ENCODE results near the gene GPR149.

Gene GPR149

DNA sequence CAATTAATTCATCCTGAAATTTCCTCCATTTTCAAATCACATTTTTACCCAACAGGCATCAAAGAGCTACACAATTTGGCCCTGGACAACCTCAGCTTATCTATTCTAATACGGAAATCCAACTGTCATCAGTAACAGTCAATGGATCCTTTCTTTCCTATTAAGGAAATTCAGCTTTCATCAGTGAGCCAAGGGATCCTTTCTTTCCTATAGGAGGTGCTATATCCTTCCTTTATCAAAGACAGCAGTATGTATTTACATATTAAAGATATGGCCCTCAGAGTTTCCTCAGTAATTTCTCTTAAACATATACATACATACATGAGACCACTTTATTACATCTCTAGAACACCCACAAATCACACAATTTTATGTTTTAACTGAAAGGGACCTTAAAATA, 115.8 kb downstream of the GPR149 start:
- TF ChIP-seq POLR2AphosphoS5 (IDR thresholded peaks at IDR 0.05; ENCODE audit: low read depth, low read length) (no peak), TAF1 (IDR thresholded peaks at IDR 0.05; ENCODE audit: borderline replicate concordance, insufficient read depth, low read length) (no peak), FOXP2 (optimal IDR thresholded peaks at IDR 0.05; ENCODE audit: borderline replicate concordance, extremely low read depth, extremely low read length, insufficient read depth) (no peak), SIN3A (IDR thresholded peaks at IDR 0.05; ENCODE audit: borderline replicate concordance, insufficient read depth, low read length) (no peak)
- TF ChIP-seq, protein P1, sequence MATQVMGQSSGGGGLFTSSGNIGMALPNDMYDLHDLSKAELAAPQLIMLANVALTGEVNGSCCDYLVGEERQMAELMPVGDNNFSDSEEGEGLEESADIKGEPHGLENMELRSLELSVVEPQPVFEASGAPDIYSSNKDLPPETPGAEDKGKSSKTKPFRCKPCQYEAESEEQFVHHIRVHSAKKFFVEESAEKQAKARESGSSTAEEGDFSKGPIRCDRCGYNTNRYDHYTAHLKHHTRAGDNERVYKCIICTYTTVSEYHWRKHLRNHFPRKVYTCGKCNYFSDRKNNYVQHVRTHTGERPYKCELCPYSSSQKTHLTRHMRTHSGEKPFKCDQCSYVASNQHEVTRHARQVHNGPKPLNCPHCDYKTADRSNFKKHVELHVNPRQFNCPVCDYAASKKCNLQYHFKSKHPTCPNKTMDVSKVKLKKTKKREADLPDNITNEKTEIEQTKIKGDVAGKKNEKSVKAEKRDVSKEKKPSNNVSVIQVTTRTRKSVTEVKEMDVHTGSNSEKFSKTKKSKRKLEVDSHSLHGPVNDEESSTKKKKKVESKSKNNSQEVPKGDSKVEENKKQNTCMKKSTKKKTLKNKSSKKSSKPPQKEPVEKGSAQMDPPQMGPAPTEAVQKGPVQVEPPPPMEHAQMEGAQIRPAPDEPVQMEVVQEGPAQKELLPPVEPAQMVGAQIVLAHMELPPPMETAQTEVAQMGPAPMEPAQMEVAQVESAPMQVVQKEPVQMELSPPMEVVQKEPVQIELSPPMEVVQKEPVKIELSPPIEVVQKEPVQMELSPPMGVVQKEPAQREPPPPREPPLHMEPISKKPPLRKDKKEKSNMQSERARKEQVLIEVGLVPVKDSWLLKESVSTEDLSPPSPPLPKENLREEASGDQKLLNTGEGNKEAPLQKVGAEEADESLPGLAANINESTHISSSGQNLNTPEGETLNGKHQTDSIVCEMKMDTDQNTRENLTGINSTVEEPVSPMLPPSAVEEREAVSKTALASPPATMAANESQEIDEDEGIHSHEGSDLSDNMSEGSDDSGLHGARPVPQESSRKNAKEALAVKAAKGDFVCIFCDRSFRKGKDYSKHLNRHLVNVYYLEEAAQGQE (IDR thresholded peaks at IDR 0.05; ENCODE audit: insufficient read depth in 1 of 2, low read depth in 2 of 2, low read length in 2 of 2) = no peak

DNA sequence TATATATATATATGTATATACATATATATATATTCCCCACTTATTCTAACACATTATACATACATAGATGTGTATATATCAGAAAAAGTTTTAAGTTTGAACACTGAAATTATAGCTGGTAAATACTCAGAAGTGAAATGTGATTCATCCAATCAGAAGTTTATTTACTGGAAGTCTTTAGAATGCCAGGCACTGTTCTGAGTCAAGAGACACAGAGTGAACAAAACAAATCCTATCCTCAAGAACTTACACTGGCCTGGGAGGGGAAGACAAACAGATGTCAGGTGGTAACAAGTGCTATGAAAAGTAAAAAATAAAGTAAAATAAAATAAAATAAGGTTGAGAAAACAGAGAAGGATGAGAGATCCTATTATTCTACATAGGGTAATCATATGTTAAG, 119.2 kb downstream of the GPR149 start:
- TF ChIP-seq TAF1 (IDR thresholded peaks at IDR 0.05; ENCODE audit: borderline replicate concordance, insufficient read depth, low read length) (no peak), SIN3A (IDR thresholded peaks at IDR 0.05; ENCODE audit: borderline replicate concordance, insufficient read depth, low read length) (no peak), FOXP2 (optimal IDR thresholded peaks at IDR 0.05; ENCODE audit: borderline replicate concordance, extremely low read depth, extremely low read length, insufficient read depth) (no peak), POLR2AphosphoS5 (IDR thresholded peaks at IDR 0.05; ENCODE audit: low read depth, low read length) (no peak)
- TF ChIP-seq, protein P1 (IDR thresholded peaks at IDR 0.05; ENCODE audit: insufficient read depth in 1 of 2, low read depth in 2 of 2, low read length in 2 of 2) = no peak

DNA sequence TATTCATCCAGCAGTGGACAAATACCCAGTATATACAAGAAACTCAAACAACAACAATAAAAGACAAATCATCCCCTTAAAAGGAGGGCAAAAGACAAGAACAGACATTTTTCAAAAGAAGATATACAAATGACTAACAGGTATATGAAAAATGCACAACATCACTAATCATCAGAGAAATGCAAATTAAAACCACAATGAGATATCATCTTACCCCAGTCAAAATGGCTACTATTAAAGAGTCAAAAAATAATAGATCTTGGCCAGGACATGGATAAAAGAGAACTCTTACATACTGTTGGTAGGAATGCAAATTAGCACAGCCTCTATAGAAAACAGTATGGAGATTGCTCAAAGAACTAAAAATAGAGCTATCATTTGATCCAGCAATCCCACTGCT, 122.6 kb downstream of the GPR149 start:
- TF ChIP-seq, protein P1 (IDR thresholded peaks at IDR 0.05; ENCODE audit: insufficient read depth in 1 of 2, low read depth in 2 of 2, low read length in 2 of 2) = no peak
- TF ChIP-seq TAF1 (IDR thresholded peaks at IDR 0.05; ENCODE audit: borderline replicate concordance, insufficient read depth, low read length) (no peak), FOXP2 (optimal IDR thresholded peaks at IDR 0.05; ENCODE audit: borderline replicate concordance, extremely low read depth, extremely low read length, insufficient read depth) (no peak), SIN3A (IDR thresholded peaks at IDR 0.05; ENCODE audit: borderline replicate concordance, insufficient read depth, low read length) (no peak), POLR2AphosphoS5 (IDR thresholded peaks at IDR 0.05; ENCODE audit: low read depth, low read length) (no peak)

DNA sequence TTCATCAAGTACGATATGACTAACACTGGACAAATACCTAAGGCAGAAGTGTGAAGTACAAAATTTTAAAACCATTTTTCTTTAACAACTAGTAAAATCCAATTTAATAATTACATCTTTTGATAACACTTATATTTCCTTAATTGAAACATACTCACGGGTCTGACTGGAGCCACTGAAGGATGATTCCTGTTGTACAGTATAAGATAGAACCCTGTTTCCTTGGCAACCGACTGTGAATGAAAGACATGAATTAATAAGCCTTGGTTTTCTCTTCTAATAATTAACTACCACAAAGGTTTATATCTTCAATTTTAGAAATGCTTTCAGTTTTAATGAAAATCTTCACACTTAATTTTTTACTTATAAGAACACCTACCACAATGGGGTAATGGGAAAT, 125.1 kb downstream of the GPR149 start:
- TF ChIP-seq POLR2AphosphoS5 (IDR thresholded peaks at IDR 0.05; ENCODE audit: low read depth, low read length) (no peak), FOXP2 (optimal IDR thresholded peaks at IDR 0.05; ENCODE audit: borderline replicate concordance, extremely low read depth, extremely low read length, insufficient read depth) (no peak), TAF1 (IDR thresholded peaks at IDR 0.05; ENCODE audit: borderline replicate concordance, insufficient read depth, low read length) (no peak), SIN3A (IDR thresholded peaks at IDR 0.05; ENCODE audit: borderline replicate concordance, insufficient read depth, low read length) (no peak)
- TF ChIP-seq, protein P1 (IDR thresholded peaks at IDR 0.05; ENCODE audit: insufficient read depth in 1 of 2, low read depth in 2 of 2, low read length in 2 of 2) = no peak
